ENCODE data around the gene OLFML2B. TPM values are rescaled to one million over a fixed set of nuclear protein-coding genes. Genes with fewer than 3 reads are reported as not detected.
A peak's percentile ranks its signal among the peaks of the same experiment; 100 is the strongest.

Gene OLFML2B
- total RNA-seq, 8 experiments from 2014 or later = 1.0 to 15.3 (median 2.2) TPM

DNA sequence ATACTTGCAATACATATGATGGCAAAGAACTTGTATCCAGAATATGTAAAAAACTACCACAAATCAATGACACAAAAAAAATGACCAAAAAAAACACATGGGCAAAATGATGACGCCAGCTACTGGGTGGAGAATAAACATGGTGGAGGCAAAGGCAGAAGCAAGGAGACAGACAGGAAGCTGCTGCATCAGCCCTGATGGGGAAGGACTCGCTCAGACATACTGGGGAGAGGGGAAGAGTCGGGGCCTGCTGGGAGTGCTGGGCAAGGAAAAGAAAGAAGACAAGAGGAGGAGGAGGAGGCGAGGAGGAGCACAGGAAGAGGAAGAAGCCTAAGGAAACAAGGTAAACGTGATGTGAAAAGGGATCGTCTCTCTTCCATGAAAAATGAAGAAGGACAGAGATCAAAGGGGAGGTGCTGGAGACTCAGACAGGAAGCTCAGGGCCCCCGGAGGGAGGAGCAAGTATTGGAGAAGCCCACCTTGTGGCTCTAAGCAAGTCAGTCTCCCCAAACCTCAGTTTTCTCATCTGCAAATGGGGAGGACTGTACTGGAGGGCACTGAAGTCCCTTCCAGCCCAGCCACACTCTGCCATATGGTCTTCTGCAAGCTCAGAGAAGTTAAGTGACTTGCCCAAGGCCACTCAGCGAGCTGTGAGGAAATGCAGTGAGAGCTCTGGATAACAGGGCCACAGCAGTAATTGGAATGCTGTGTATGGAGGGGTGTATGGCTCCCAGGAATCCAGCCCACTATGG, 24.2 kb downstream of the OLFML2B start:
- Histone ChIP-seq H3K4me1 (replicated peaks in 1 of 2) (no peaks in the 10 kb centered on the region), H3K4me3 (no peak overlapping the region), H3K27ac (no peak overlapping the region)
- ATAC-seq (replicated peaks in 6 of 8) = no peak
- in situ Hi-C loops (cut with MboI; ENCODE audit: low pct_unique_long_range_greater_than_20kb in 2 of 9, low sequenced_read_pairs in 9 of 9, unreplicated experiment in 9 of 9) = no loop called here
- WGBS, 10 experiments = 75 to 89% (median 81%) methylated on average over 1 to 8 of the region's 8 CpGs; no CpG with 5 or more reads in 1 of the 10 experiments

DNA sequence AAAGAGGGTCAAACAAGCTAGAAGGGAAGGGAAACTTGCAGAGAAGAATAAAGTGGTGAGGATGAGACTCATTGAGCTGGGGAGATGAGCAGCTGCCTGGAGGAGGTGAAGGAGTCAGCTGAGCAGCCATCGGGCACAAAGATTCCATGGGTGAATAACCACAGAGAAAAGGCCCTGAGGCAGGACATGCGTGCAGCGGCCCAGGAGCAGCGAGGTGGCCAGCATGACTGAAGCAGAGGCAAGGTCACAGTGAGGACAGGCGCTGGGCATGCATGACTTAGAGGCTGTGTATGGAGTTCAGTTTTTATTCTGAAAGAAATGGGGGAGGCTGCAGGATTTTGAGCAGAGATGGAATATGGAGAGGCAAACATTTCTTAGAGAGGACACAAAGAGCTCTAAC, 24.9 kb downstream of the OLFML2B start:
- Histone ChIP-seq H3K4me1 (replicated peaks in 1 of 2) (no peaks in the 10 kb centered on the region), H3K27ac (no peak overlapping the region), H3K4me3 (no peak overlapping the region)
- 44 to 85% (median 68%) methylated on average over 2 to 5 of the region's 5 CpGs; no CpG with 5 or more reads in 1 of the 10 experiments for WGBS, 10 experiments
- in situ Hi-C loops (cut with MboI; ENCODE audit: low pct_unique_long_range_greater_than_20kb in 2 of 9, low sequenced_read_pairs in 9 of 9, unreplicated experiment in 9 of 9) = no loop called here
- peak in 1 of 8 experiments; percentile 29 for ATAC-seq (replicated peaks in 6 of 8)

DNA sequence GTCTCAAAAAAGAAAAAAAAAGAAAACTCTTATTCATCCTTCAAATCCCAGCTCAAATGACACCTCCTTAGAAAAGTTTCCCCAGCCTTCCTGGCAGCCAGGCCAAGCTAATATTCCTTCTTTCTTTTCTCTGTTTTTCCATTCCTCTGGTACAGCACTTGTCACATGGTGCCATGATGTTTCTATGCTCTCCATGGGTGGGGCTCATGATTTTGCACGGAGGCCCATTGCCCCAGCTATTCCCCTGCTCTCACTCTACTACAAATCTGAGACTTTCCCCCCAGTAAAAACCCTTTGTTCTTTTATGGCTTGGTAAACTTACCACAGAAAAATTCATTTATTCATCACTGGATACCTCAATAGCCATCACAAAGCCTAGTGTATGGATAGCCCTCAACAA, 26.5 kb downstream of the OLFML2B start:
- WGBS, 10 experiments = 0 to 100% (median 57%) methylated on average over 1 of the region's 1 CpG; no CpG with 5 or more reads in 3 of the 10 experiments
- H3K27ac ChIP-seq = no peak overlapping the region
- H3K4me1 ChIP-seq (replicated peaks in 1 of 2) = no peaks in the 10 kb centered on the region
- in situ Hi-C loops (cut with MboI; ENCODE audit: low pct_unique_long_range_greater_than_20kb in 2 of 9, low sequenced_read_pairs in 9 of 9, unreplicated experiment in 9 of 9) = no loop called here
- H3K4me3 ChIP-seq = no peak overlapping the region
- ATAC-seq (replicated peaks in 6 of 8) = peak in 3 of 8 experiments; percentile 30 to 59 (median 55)

DNA sequence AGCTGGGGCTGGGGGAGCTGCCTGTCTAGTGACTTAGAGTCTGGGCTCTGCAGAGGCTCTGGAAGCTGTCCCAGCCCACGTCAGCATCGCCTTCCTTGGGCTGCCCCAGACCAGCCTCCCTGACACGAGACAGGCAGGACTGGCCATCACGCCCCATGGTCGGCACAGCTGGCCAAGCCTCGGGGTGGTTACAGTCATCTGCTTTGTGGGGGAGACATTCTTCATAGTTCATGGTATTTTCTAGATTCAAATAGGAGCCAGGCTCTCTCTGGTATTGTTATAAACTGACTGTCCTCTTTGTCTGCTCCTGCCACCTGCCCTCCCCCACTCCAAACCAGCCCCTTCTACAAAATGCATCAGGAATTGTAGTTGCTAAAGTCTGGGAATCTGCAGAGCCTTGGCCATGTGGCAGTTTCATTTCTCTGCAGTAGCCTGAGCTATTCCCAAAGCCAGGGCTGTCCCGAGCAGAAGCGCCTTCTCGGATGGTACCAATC, 29.4 kb downstream of the OLFML2B start:
- Histone ChIP-seq H3K4me3 (no peak overlapping the region), H3K27ac (no peak overlapping the region), H3K4me1 (replicated peaks in 1 of 2) (no peaks in the 10 kb centered on the region)
- peak in 5 of 8 experiments; percentile 17 to 92 (median 62) for ATAC-seq (replicated peaks in 6 of 8)
- in situ Hi-C loops (cut with MboI; ENCODE audit: low pct_unique_long_range_greater_than_20kb in 2 of 9, low sequenced_read_pairs in 9 of 9, unreplicated experiment in 9 of 9) = no loop called here
- WGBS, 10 experiments = 0 to 95% (median 86%) methylated on average over 1 to 7 of the region's 9 CpGs; no CpG with 5 or more reads in 1 of the 10 experiments

DNA sequence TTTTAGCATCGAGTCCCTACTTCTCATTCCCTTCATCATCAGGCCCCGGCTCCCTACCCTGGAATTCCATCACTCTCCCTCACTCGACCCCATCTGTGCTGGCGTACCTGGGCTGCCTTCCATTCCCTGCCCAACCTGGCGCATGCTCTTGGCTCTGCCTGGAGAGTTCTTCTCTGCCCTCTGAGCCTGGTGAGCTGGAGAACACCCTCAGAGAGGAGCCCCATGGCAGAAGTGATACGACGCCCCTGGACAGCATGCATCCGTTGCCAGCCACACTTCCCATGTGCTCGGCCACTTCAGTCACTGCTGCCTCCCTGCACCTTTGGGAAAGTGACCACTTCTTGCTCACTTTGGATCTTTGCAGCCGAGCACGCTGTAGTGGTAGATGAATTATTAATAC, 30.1 kb downstream of the OLFML2B start:
- Histone ChIP-seq H3K4me1 (replicated peaks in 1 of 2) (no peaks in the 10 kb centered on the region), H3K4me3 (no peak overlapping the region), H3K27ac (no peak overlapping the region)
- 65 to 100% (median 80%) methylated on average over 2 to 11 of the region's 11 CpGs; no CpG with 5 or more reads in 2 of the 10 experiments for WGBS, 10 experiments
- ATAC-seq (replicated peaks in 6 of 8) = no peak
- in situ Hi-C loops (cut with MboI; ENCODE audit: low pct_unique_long_range_greater_than_20kb in 2 of 9, low sequenced_read_pairs in 9 of 9, unreplicated experiment in 9 of 9) = no loop called here

DNA sequence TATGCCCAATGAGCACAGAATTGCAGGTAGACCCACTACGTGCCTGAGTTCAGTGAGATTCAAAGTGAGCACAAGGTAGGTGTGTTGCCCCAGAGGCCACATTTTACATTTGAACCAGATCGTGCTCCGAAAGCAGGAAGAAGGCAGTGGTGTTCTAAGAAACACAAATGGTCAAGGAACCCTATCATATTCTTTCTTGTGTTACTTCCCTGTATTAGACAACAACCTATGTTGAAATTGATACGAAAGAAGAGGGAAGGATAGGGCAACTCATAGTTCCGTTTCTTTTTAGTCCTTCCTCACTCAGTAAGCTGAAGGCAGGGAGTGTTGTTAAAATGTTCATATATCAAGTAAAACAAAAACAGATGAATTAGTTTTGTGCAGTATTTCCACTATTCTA, 33.9 kb downstream of the OLFML2B start:
- no peak for ATAC-seq (replicated peaks in 6 of 8)
- in situ Hi-C loops (cut with MboI; ENCODE audit: low pct_unique_long_range_greater_than_20kb in 2 of 9, low sequenced_read_pairs in 9 of 9, unreplicated experiment in 9 of 9) = no loop called here
- Histone ChIP-seq H3K27ac (no peak overlapping the region), H3K4me1 (replicated peaks in 1 of 2) (no peaks in the 10 kb centered on the region), H3K4me3 (no peak overlapping the region)
- WGBS, 10 experiments = 65 to 100% (median 84%) methylated on average over 1 to 5 of the region's 5 CpGs

DNA sequence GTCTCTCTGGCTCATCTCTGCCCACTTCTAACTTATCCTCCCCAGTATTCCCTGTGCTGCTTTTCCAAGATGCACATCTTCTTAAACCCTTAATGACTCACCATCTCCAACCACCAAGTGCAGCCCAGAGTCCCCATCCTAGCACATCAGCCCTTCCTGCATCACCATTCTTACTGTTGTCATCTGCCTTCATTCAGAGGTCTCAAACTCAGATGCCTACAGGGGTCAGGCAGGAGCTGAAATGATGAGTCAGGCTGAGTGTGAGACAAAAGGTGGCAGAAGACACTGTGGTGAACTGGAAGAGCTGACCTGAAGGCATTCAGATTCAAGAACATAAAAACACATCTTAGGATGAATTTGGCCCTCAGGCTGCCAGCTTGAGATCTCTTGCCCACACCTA, 34.6 kb downstream of the OLFML2B start:
- H3K4me1 ChIP-seq (replicated peaks in 1 of 2) = no peaks in the 10 kb centered on the region
- no peak overlapping the region for H3K4me3 ChIP-seq
- ATAC-seq (replicated peaks in 6 of 8) = peak in 3 of 8 experiments; percentile 15 to 38 (median 23)
- no peak overlapping the region for H3K27ac ChIP-seq
- in situ Hi-C loops (cut with MboI; ENCODE audit: low pct_unique_long_range_greater_than_20kb in 2 of 9, low sequenced_read_pairs in 9 of 9, unreplicated experiment in 9 of 9) = no loop called here

DNA sequence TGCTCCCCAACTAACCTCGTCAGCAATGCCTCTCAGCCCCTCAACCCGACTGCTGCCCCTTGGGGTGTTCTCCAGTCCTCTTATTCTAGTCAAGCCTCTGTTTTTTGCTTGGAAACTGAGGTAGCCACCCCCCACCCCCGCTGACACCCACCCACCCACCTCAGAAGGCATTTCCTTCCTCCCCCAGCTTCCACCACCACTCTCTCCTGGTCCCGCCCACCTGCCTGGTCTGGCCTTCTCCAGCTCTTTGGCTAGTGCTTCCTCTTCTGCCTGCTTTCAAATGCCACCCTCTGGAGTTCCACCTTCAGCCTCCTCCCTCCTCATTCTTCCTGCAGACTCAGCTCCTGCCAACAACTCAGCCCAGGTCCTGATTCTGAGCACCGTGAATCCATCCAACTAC, 35.3 kb downstream of the OLFML2B start:
- Histone ChIP-seq H3K4me1 (replicated peaks in 1 of 2) (no peaks in the 10 kb centered on the region), H3K27ac (no peak overlapping the region), H3K4me3 (no peak overlapping the region)
- WGBS, 10 experiments = 63 to 100% (median 80%) methylated on average over 1 to 3 of the region's 5 CpGs; no CpG with 5 or more reads in 5 of the 10 experiments
- no peak for ATAC-seq (replicated peaks in 6 of 8)
- in situ Hi-C loops (cut with MboI; ENCODE audit: low pct_unique_long_range_greater_than_20kb in 2 of 9, low sequenced_read_pairs in 9 of 9, unreplicated experiment in 9 of 9) = no loop called here

DNA sequence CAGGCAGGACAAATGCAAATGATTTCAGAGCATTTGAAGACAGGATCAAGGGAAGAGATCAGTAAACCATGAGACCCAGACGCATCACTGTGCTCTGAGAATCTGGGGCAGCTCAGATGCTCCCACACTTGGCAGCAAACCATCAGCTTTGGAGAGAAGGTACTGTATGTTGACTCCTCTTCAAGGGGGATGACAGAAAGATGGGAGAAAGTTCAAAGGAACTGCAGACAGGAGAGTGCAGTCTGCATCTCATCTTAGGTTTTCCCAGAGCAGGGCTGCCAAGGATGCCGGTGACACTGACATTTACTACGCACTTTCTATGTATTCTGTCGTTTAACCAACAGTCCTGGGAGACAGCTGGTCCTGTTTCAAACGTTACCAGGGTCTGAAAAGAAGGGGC, 35.8 kb downstream of the OLFML2B start:
- Histone ChIP-seq H3K4me3 (no peak overlapping the region), H3K27ac (no peak overlapping the region), H3K4me1 (replicated peaks in 1 of 2) (no peaks in the 10 kb centered on the region)
- in situ Hi-C loops (cut with MboI; ENCODE audit: low pct_unique_long_range_greater_than_20kb in 2 of 9, low sequenced_read_pairs in 9 of 9, unreplicated experiment in 9 of 9) = no loop called here
- 53 to 87% (median 76%) methylated on average over 1 to 5 of the region's 5 CpGs; no CpG with 5 or more reads in 3 of the 10 experiments for WGBS, 10 experiments
- ATAC-seq (replicated peaks in 6 of 8) = peak in 1 of 8 experiments; percentile 22

DNA sequence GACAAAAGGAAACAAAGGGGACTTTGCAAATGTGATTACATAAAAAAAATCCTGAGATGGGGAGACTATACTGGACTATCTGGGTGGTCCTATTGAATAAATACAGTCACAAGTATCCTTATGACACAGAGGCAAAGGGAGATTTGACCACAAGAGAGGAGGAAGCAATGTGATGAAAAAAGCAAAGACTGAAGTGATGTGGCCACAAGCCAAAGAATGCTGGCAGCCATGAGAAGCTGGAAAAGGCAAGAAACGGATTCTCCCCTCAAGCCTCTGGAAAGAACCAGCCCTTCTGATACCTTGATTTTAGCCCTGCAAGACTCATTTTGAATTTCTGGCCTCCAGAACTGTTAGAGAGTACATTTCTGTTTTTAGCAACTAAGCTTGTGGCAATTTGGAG, 36.4 kb downstream of the OLFML2B start:
- Histone ChIP-seq H3K27ac (no peak overlapping the region), H3K4me3 (no peak overlapping the region), H3K4me1 (replicated peaks in 1 of 2) (no peaks in the 10 kb centered on the region)
- in situ Hi-C loops (cut with MboI; ENCODE audit: low pct_unique_long_range_greater_than_20kb in 2 of 9, low sequenced_read_pairs in 9 of 9, unreplicated experiment in 9 of 9) = no loop called here
- no peak for ATAC-seq (replicated peaks in 6 of 8)
- WGBS, 10 experiments = 0 to 82% (median 60%) methylated on average over 1 of the region's 1 CpG; no CpG with 5 or more reads in 3 of the 10 experiments

DNA sequence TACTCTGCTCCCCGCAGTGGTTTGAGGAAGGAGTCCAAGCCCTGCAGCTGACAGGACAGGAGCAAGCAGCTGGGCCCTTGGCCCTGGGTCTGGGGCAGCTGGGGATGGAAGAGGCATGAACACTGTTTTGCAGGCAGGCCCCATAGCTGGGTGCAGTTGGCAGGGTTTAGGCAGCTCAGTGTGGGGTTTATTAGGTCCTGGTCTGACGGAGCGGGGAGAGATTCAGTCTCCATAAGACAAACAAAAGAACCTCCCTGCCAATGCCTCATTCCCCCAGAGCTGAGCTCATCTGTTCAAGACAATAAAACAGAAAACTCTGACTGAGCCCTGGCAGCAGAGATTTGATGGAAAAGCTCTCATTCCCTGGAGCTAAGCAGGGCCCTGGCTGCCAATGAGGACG, 37.3 kb downstream of the OLFML2B start:
- Histone ChIP-seq H3K4me3 (no peak overlapping the region), H3K4me1 (replicated peaks in 1 of 2) (no peaks in the 10 kb centered on the region), H3K27ac (no peak overlapping the region)
- 50 to 100% (median 80%) methylated on average over 1 to 4 of the region's 4 CpGs; no CpG with 5 or more reads in 3 of the 10 experiments for WGBS, 10 experiments
- ATAC-seq (replicated peaks in 6 of 8) = no peak
- in situ Hi-C loops (cut with MboI; ENCODE audit: low pct_unique_long_range_greater_than_20kb in 2 of 9, low sequenced_read_pairs in 9 of 9, unreplicated experiment in 9 of 9) = no loop called here

DNA sequence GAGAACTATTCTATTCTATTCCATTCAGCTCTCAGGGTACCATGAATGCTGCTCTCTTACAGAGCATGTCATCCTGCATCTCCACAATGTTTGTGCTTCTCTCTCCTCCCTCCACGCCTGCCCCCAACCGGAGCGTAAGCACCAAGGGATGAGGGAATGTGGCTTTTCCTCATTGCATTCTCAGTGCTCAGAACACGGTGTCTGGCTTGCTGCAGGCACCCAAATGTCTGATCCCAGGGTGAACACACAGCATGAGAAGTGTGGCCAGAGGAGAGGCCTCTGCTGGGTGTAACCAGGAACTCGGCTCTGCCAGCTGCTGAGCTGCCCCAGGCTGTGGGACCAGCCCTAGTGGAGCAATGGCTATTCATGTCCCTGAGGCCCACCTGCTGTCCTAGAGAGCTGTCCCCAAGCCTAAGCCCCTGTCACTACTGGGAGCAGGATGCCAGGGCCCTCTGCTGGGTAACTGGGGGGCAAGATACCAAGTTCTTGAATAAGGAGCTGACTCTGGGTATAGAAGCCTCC, 38.3 kb downstream of the OLFML2B start:
- in situ Hi-C loops (cut with MboI; ENCODE audit: low pct_unique_long_range_greater_than_20kb in 2 of 9, low sequenced_read_pairs in 9 of 9, unreplicated experiment in 9 of 9) = no loop called here

DNA sequence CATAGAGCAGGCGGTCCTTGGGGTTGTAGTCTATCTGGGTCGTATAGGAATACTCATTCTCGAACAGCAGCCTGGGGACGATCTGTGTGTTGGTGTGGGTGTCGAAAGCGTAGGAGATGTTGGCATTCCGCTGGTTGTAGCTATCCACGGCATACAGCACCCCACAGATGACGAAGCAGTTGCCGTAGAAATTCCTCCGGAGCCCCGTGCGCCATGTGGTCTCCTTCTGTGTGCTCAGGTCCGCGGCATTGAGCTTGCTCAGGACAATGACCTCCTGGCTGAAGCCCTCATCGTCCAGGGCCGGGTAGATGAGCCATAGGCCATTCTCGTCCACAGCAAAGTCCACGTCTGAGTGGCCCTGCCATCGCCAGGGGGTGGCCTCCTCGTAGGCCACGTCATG, 39.9 kb downstream of the OLFML2B start:
- no peak for ATAC-seq (replicated peaks in 6 of 8)
- Histone ChIP-seq H3K4me3 (no peak overlapping the region), H3K27ac (no peak overlapping the region), H3K4me1 (replicated peaks in 1 of 2) (no peaks in the 10 kb centered on the region)
- in situ Hi-C loops (cut with MboI; ENCODE audit: low pct_unique_long_range_greater_than_20kb in 2 of 9, low sequenced_read_pairs in 9 of 9, unreplicated experiment in 9 of 9) = no loop called here
- 60 to 96% (median 90%) methylated on average over 1 to 15 of the region's 22 CpGs; no CpG with 5 or more reads in 5 of the 10 experiments for WGBS, 10 experiments

More for the DNA sequence above, 38.3 kb downstream of the OLFML2B start:
- Histone ChIP-seq H3K27ac (no peak overlapping the region), H3K4me3 (no peak overlapping the region), H3K4me1 (replicated peaks in 1 of 2) (no peaks in the 10 kb centered on the region)
- peak in 3 of 8 experiments; percentile 85 to 98 (median 95) for ATAC-seq (replicated peaks in 6 of 8)
- 80 to 100% (median 93%) methylated on average over 1 to 5 of the region's 5 CpGs; no CpG with 5 or more reads in 6 of the 10 experiments for WGBS, 10 experiments
